OCI-LY7 (cell line): ENCODE data around the gene DDX11. TPM values are rescaled to one million over a fixed set of nuclear protein-coding genes. Genes with fewer than 3 reads are reported as not detected.
"Not testable (repeated sequence)": the region's sequence is repeated elsewhere in the genome, so short reads cannot be mapped to it uniquely, and the experiment has no call there.

Source experiments
- BruUV-seq: library from RNA; stranded (reverse); fragments of 400-500 nt; replicated peaks from 2 replicates; lab custom pipeline; 2021; lab: Mats Ljungman, UMichigan
- CTCF ChIA-PET: fragments of 300-600 bp; sonication (Branson Sonifier 250); formaldehyde crosslinking; loops from one replicate; lab custom pipeline; 2022; ENCODE audit warnings: antibody characterized with exemption; ENCODE audit not compliant: unreplicated experiment; lab: Charles Lee
- POLR2A ChIA-PET: fragments of 300-600 bp; sonication (Branson Sonifier 250); formaldehyde crosslinking; loops from one replicate; lab custom pipeline; 2022; ENCODE audit warnings: antibody characterized with exemption; lab: Charles Lee
- DNase-seq: peaks from one replicate; pipeline ENCODE4 v3.0.0-alpha.2; 2015; ENCODE audit warnings: low spot score
- H2AFZ ChIP-seq: fragments of 200-600 bp; sonication (generic), shearing (Covaris generic); 2 replicates; pipeline ENCODE4 v1.6.1; 2014; ENCODE audit warnings: mild to moderate bottlenecking, antibody characterized with exemption, low read length, moderate library complexity
- H3K27ac ChIP-seq: fragments of 200-600 bp; sonication (generic); 2 replicates; pipeline ENCODE4 v1.5.1; 2014; ENCODE audit warnings: mixed run types, low read depth, mild to moderate bottlenecking, moderate library complexity, low read length, inconsistent platforms; ENCODE audit not compliant: poor library complexity, severe bottlenecking
- H3K36me3 ChIP-seq: fragments of 200-600 bp; sonication (generic); 2 replicates; pipeline ENCODE4 v1.6.1; 2014; ENCODE audit warnings: mild to moderate bottlenecking, antibody characterized with exemption, low read length, moderate library complexity, mixed read lengths; ENCODE audit not compliant: insufficient read depth
- H3K4me1 ChIP-seq: fragments of 200-600 bp; sonication (generic); 2 replicates; pipeline ENCODE4 v1.5.1; 2014; ENCODE audit warnings: mild to moderate bottlenecking, low read length; ENCODE audit not compliant: insufficient read depth, poor library complexity, severe bottlenecking
- H3K4me2 ChIP-seq: fragments of 200-600 bp; sonication (generic); 2 replicates; pipeline ENCODE4 v1.6.1; 2014; ENCODE audit warnings: mild to moderate bottlenecking, low read length
- H3K4me3 ChIP-seq: fragments of 200-600 bp; sonication (generic); 2 replicates; pipeline ENCODE4 v1.5.1; 2014; ENCODE audit warnings: mild to moderate bottlenecking, low read depth, low read length; ENCODE audit not compliant: poor library complexity, severe bottlenecking
- H3K79me2 ChIP-seq: fragments of 200-600 bp; sonication (generic); 2 replicates; pipeline ENCODE4 v1.6.1; 2016; ENCODE audit warnings: low read depth, mild to moderate bottlenecking, low read length, moderate library complexity, mixed read lengths; ENCODE audit not compliant: insufficient read depth
- H3K9me2 ChIP-seq: fragments of 200-600 bp; sonication (generic); 2 replicates; pipeline ENCODE4 v1.6.1; 2016; ENCODE audit warnings: mild to moderate bottlenecking, low read length, mixed read lengths; ENCODE audit not compliant: insufficient read depth
- H3K9me3 ChIP-seq: fragments of 200-600 bp; sonication (generic); 2 replicates; pipeline ENCODE4 v1.6.1; 2014; ENCODE audit warnings: mild to moderate bottlenecking, mixed run types, low read length, mixed read lengths
- H4K20me1 ChIP-seq: fragments of 200-600 bp; sonication (generic); 2 replicates; pipeline ENCODE4 v1.6.1; 2014; ENCODE audit warnings: mild to moderate bottlenecking, antibody characterized with exemption, low read length, moderate library complexity, mixed read lengths; ENCODE audit not compliant: insufficient read depth
- CTCF ChIP-seq: fragments of 200-600 bp; sonication (generic); conservative IDR thresholded peaks from 2 replicates; pipeline ENCODE4 v1.5.1; 2014; ENCODE audit warnings: mild to moderate bottlenecking, antibody characterized with exemption, low read length, moderate library complexity, mixed read lengths
- EZH2phosphoT487 ChIP-seq: fragments of 200-600 bp; sonication (generic); IDR thresholded peaks from 2 replicates; pipeline ENCODE4 v1.6.1; 2018; ENCODE audit warnings: low read depth, borderline replicate concordance, mild to moderate bottlenecking, mixed run types, antibody characterized with exemption, low read length, moderate library complexity, mixed read lengths
- intact Hi-C: fragments of 100-400 bp; cut with micrococcal nuclease; formaldehyde crosslinking; loops from one replicate; pipeline ENCODE4 v1.10.0; 2022; ENCODE audit not compliant: unreplicated experiment
- total RNA-seq, 2 experiments: library from RNA; depleted of rRNA in 1 of 2; stranded (reverse); fragments of >200 nt in 1 of 2; shearing (Covaris generic) in 1 of 2; gene quantifications; 2 replicates each; pipeline ENCODE4 v1.2.3, GENCODE V29; 2014 to 2022

The DDX11 gene
- total RNA-seq, 2 experiments from 2014 or later, result 189 to 262 TPM

- TF ChIP-seq CTCF (no peak), EZH2phosphoT487 (no peak)
- Histone ChIP-seq H3K79me2 (no peaks in the 10 kb centered on the region), H4K20me1 (no peaks in the 10 kb centered on the region), H2AFZ (peak overlapping the region; percentile 78), H3K9me2 (no peaks in the 10 kb centered on the region), H3K4me2 (peak overlapping the region; percentile 65), H3K9me3 (no peaks in the 10 kb centered on the region), H3K4me3 (peak overlapping the region; percentile 63), H3K4me1 (no peaks in the 10 kb centered on the region), H3K36me3 (no peaks in the 10 kb centered on the region), H3K27ac (no peak overlapping the region)
- DNase-seq, result no peak
- POLR2A ChIA-PET, result interaction anchor here (0.7 kb wide), 1 partner anchor 25 kb away, joined by 4 read pairs; no protein-coding TSS in a partner anchor
- no TSS peak for BruUV-seq
- CTCF ChIA-PET, result no interaction called here
- intact Hi-C loops, result loop anchor here (2.0 kb wide), 1 partner anchor 120 kb away; no protein-coding TSS in a partner anchor
These were observed 45.6 kb downstream of the DDX11 start for GRCh38 chr12:31119192-31119802.

- Histone ChIP-seq H2AFZ (no peak overlapping the region), H3K79me2 (no peaks in the 10 kb centered on the region), H3K36me3 (no peaks in the 10 kb centered on the region), H3K9me3 (no peaks in the 10 kb centered on the region), H3K4me1 (no peaks in the 10 kb centered on the region), H4K20me1 (no peaks in the 10 kb centered on the region), H3K27ac (no peak overlapping the region), H3K4me2 (peak overlapping the region; percentile 65; the same call in 1 of the 2 replicates), H3K4me3 (no peak overlapping the region), H3K9me2 (no peaks in the 10 kb centered on the region)
- ChIA-PET POLR2A (no interaction called here), CTCF (no interaction called here)
- BruUV-seq, result no TSS peak
- TF ChIP-seq CTCF (no peak), EZH2phosphoT487 (no peak)
- intact Hi-C loops, result loop anchor here (2.0 kb wide), 1 partner anchor 119 kb away; no protein-coding TSS in a partner anchor
- DNase-seq, result no peak
These were observed 46.1 kb downstream of the DDX11 start for GRCh38 chr12:31119803-31120211.

- H3K4me2 ChIP-seq, result no peak overlapping the region
- no peak overlapping the region for H3K4me3 ChIP-seq
- ChIA-PET POLR2A (no interaction called here), CTCF (no interaction called here)
- no peak overlapping the region for H3K27ac ChIP-seq
- H3K9me2 ChIP-seq, result no peaks in the 10 kb centered on the region
- H3K79me2 ChIP-seq, result no peaks in the 10 kb centered on the region
- H3K4me1 ChIP-seq, result no peaks in the 10 kb centered on the region
- H3K36me3 ChIP-seq, result no peaks in the 10 kb centered on the region
- no peak overlapping the region for H2AFZ ChIP-seq
- no peaks in the 10 kb centered on the region for H3K9me3 ChIP-seq
- H4K20me1 ChIP-seq, result no peaks in the 10 kb centered on the region
- TF ChIP-seq EZH2phosphoT487 (no peak), CTCF (no peak)
- no peak for DNase-seq
- no TSS peak for BruUV-seq
- intact Hi-C loops, result no loop called here
These were observed 46.8 kb downstream of the DDX11 start for GRCh38 chr12:31120392-31121008.

GRCh38 chr12:31121022-31121728 is 47.5 kb downstream of the DDX11 start:
- CTCF ChIA-PET, H3K9me3 ChIP-seq, DNase-seq, H3K36me3 ChIP-seq, H3K79me2 ChIP-seq, BruUV-seq, H3K4me3 ChIP-seq, H3K4me1 ChIP-seq, H3K9me2 ChIP-seq, H3K4me2 ChIP-seq, H2AFZ ChIP-seq, intact Hi-C loops, POLR2A ChIA-PET, H3K27ac ChIP-seq, H4K20me1 ChIP-seq: not testable (repeated sequence)
